ENCODE results near the gene TRANK1. TPM values are rescaled to one million over a fixed set of nuclear protein-coding genes. Genes with fewer than 3 reads are reported as not detected.

TRANK1 gene
- total RNA-seq, 1 donor from 2014 or later, result 21.6 TPM

DNA sequence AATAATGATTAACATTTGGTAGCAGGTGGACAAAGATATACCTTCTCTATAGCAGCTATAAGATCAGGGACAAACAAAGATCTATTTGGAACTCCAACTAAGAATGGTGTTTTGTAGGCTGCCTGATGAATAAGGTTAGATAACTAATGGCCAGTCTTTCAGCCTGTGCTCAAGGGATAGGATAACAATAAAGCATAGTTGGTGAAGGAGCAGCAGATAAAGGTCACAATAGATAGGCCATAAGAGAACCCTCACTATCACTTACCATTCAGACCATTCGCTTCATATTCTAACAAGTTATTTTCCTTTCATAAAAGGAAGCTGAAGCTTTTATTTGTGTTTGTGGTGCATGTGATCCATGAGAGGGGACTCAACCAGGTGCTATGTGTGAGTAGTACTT, 28.3 kb upstream of the TRANK1 start:
- no peak for DNase-seq (ENCODE audit: low spot score)
- H3K27ac Mint-ChIP-seq (ENCODE audit: unreplicated experiment), result no peak overlapping the region
- H3K4me1 Mint-ChIP-seq (ENCODE audit: low read depth), result peaks cover 3% of the 10 kb centered on the region
- peaks cover 3% of the 10 kb centered on the region for H3K9me3 Mint-ChIP-seq (ENCODE audit: low read depth)
- no peaks in the 10 kb centered on the region for H3K36me3 Mint-ChIP-seq (ENCODE audit: low read depth)
- H3K27me3 Mint-ChIP-seq (ENCODE audit: low read depth), result no peaks in the 10 kb centered on the region
- TF ChIP-seq CTCF (IDR thresholded peaks at IDR 0.05), result no peak
- no peak overlapping the region for H3K4me3 Mint-ChIP-seq (ENCODE audit: unreplicated experiment)

GRCh38 chr3:36972163-36972562, 27.3 kb upstream of the TRANK1 start:
- H3K27ac Mint-ChIP-seq (ENCODE audit: unreplicated experiment), result no peak overlapping the region
- TF ChIP-seq CTCF (IDR thresholded peaks at IDR 0.05), result no peak
- no peak overlapping the region for H3K4me3 Mint-ChIP-seq (ENCODE audit: unreplicated experiment)
- DNase-seq (ENCODE audit: low spot score), result no peak
- H3K27me3 Mint-ChIP-seq (ENCODE audit: low read depth), result no peaks in the 10 kb centered on the region
- H3K36me3 Mint-ChIP-seq (ENCODE audit: low read depth), result no peaks in the 10 kb centered on the region
- no peaks in the 10 kb centered on the region for H3K9me3 Mint-ChIP-seq (ENCODE audit: low read depth)
- peaks cover 3% of the 10 kb centered on the region for H3K4me1 Mint-ChIP-seq (ENCODE audit: low read depth)

DNA sequence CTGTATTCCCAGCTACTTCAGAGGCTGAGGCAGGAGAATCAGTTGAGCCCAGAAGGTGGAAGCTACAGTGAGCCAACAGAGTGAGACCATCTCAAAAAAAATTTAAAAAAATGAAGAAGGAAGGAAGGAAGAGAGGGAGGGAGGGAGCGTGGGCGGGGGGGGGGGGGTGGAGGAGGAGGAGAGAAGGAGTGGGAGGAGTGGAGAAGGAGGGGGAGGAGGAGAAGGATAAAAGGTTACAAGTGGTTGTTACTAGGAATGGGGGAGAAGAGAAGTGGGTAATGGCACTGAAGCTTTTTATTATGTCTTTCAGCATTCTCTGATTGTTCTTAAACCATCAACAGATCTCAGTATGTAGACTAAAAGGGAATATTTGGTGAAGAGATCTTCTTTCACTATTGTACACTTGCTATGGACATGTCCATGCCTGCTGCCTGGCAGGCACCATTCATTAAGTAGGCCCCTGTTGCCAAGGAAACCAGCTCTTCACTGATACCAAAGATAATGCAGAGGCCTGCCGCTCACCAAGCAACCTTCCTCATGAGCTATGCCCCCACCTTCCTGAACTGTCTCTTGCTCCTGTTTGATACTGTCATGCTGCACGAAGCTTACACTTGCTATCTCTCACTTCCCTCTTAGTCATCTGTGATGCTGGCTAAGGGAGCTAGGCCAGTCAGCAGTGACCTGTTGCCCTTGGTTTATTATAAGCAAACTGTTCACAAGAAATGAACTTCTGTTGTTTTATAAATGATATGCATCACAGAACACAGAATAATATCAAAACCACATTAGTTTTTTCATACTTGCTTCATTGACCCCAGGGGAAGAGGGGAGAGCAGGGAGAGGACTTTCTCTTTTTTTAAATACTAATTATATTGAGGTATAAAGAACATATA, 24.9 kb upstream of the TRANK1 start:
- no peak overlapping the region for H3K4me3 Mint-ChIP-seq (ENCODE audit: unreplicated experiment)
- H3K27ac Mint-ChIP-seq (ENCODE audit: unreplicated experiment), result no peak overlapping the region
- no peaks in the 10 kb centered on the region for H3K9me3 Mint-ChIP-seq (ENCODE audit: low read depth)
- no peaks in the 10 kb centered on the region for H3K27me3 Mint-ChIP-seq (ENCODE audit: low read depth)
- no peak for DNase-seq (ENCODE audit: low spot score)
- no peaks in the 10 kb centered on the region for H3K36me3 Mint-ChIP-seq (ENCODE audit: low read depth)
- peaks cover 3% of the 10 kb centered on the region for H3K4me1 Mint-ChIP-seq (ENCODE audit: low read depth)
- no peak for TF ChIP-seq CTCF (IDR thresholded peaks at IDR 0.05)

DNA sequence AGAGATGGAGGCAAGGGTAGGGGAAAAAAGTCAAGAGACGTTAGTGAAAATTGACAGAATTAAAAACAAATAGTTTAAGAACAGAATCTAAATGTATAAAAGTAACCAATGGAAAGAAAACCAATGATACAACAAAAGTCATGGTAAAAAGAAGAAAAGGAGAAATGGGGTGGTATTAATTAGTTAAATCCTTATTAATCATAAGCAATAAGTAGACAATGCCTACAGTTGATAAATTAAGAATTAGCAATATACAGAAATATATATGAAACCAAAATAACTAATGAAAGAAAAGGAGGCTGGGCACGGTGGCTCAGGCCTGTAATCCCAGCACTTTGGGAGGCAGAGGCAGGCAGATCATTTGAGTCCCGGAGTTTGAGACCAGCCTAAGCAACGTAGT, 24.2 kb upstream of the TRANK1 start:
- H3K4me1 Mint-ChIP-seq (ENCODE audit: low read depth), result peaks cover 3% of the 10 kb centered on the region
- no peaks in the 10 kb centered on the region for H3K27me3 Mint-ChIP-seq (ENCODE audit: low read depth)
- no peak for DNase-seq (ENCODE audit: low spot score)
- no peak overlapping the region for H3K4me3 Mint-ChIP-seq (ENCODE audit: unreplicated experiment)
- H3K36me3 Mint-ChIP-seq (ENCODE audit: low read depth), result no peaks in the 10 kb centered on the region
- H3K27ac Mint-ChIP-seq (ENCODE audit: unreplicated experiment), result no peak overlapping the region
- no peaks in the 10 kb centered on the region for H3K9me3 Mint-ChIP-seq (ENCODE audit: low read depth)
- no peak for TF ChIP-seq CTCF (IDR thresholded peaks at IDR 0.05)

DNA sequence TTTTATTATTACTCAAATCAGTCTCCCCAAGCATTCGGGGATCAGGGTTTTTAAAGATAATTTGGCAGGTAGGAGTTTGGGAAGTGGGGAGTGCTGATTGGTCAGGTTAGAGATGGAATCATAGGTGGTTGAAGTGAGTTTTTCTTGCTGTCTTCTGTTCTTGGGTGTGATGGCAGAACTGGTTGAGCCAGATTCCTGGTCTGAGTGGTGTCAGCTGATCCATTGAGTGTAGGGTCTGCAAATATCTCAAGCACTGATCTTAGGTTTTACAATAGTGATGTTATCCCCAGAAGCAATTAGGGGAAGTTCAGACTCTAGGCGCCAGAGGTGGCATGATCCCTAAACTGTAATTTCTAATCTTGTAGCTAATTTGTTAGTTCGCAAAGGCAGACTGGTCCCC, 20.6 kb upstream of the TRANK1 start:
- H3K9me3 Mint-ChIP-seq (ENCODE audit: low read depth), result no peaks in the 10 kb centered on the region
- DNase-seq (ENCODE audit: low spot score), result no peak
- H3K27me3 Mint-ChIP-seq (ENCODE audit: low read depth), result no peaks in the 10 kb centered on the region
- H3K4me1 Mint-ChIP-seq (ENCODE audit: low read depth), result peaks cover 3% of the 10 kb centered on the region
- TF ChIP-seq CTCF (IDR thresholded peaks at IDR 0.05), result no peak
- no peaks in the 10 kb centered on the region for H3K36me3 Mint-ChIP-seq (ENCODE audit: low read depth)
- H3K4me3 Mint-ChIP-seq (ENCODE audit: unreplicated experiment), result no peak overlapping the region
- H3K27ac Mint-ChIP-seq (ENCODE audit: unreplicated experiment), result no peak overlapping the region
